RWPE2 (cell line): Measurements from ENCODE around the gene FAM20C.

ENCODE experiments used
- ATAC-seq: fragments of 200-7000 bp; cut with Tn5 transposase; 3 replicates; pipeline ENCODE4 v1.9.1; 2021; ENCODE audit warnings: low read depth
- DNase-seq: peaks from one replicate; pipeline ENCODE4 v3.0.0-alpha.2; 2020; ENCODE audit warnings: low spot score
- H3K27ac ChIP-seq: fragments of 450-650 bp; 2 replicates; pipeline ENCODE4 v1.5.1; 2017; ENCODE audit warnings: mild to moderate bottlenecking; ENCODE audit not compliant: poor library complexity, severe bottlenecking
- H3K27me3 ChIP-seq: fragments of 250-450 bp; sonication (Bioruptor Pico); 2 replicates; pipeline ENCODE4 v1.5.1; 2021; ENCODE audit warnings: mild to moderate bottlenecking, moderate library complexity; ENCODE audit not compliant: insufficient read depth, poor library complexity, severe bottlenecking
- H3K36me3 ChIP-seq: fragments of 250-450 bp; sonication (Bioruptor Pico); 2 replicates; pipeline ENCODE4 v1.5.1; 2020; ENCODE audit warnings: low read depth, mild to moderate bottlenecking, moderate library complexity
- H3K4me1 ChIP-seq: fragments of 250-450 bp; sonication (Bioruptor Pico); 2 replicates; pipeline ENCODE4 v1.5.1; 2021; ENCODE audit warnings: mild to moderate bottlenecking, moderate library complexity; ENCODE audit not compliant: insufficient read depth, poor library complexity, severe bottlenecking
- H3K4me3 ChIP-seq: fragments of 250-450 bp; sonication (Bioruptor Pico); 2 replicates; pipeline ENCODE4 v1.5.1; 2021; ENCODE audit warnings: mild to moderate bottlenecking, moderate library complexity; ENCODE audit not compliant: severe bottlenecking
- H3K9me3 ChIP-seq: fragments of 250-450 bp; sonication (Bioruptor Pico); 2 replicates; pipeline ENCODE4 v1.5.1; 2021; ENCODE audit warnings: mild to moderate bottlenecking, moderate library complexity; ENCODE audit not compliant: severe bottlenecking
- CTCF ChIP-seq: fragments of 450-650 bp; IDR thresholded peaks from one replicate; pipeline ENCODE4 v1.5.1; 2017; ENCODE audit warnings: mild to moderate bottlenecking, moderate library complexity; ENCODE audit not compliant: poor library complexity, severe bottlenecking

FAM20C gene

DNA sequence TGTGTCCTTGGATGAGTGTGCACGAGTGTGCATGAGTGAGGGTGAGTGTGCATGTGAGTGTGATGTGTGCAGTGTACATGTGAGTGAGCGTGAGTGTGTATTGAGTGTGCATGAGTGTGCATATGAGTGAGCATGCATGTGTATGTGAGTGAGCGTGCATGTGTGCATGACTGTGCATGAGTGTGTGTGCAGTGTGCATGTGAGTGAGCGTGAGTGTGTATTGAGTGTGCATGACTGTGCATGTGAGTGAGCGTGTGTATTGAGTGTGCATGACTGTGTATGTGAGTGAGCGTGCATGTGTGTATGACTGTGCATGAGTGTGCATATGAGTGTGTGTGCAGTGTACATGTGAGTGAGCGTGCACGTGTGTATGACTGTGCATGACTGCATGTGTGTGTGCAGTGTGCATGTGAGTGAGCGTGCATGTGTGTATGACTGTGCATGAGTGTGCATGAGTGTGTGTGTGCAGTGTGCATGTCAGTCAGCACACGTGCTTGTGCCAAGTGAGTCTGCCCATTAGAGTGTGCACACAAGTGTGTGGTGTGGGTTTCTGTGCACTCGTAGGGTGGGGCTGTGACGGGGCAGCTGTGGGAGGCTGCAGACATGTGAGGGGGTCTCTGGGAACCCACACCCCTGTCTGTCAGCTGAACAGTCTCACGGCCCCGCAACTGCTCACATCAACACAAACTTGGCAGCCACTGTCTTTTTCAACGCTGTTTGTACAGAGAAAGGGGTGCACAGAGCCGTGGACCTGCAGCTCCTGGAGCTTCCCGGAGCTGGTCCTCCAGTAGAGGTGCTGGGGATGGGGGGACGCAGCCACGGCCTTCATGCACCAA lies 112.4 kb downstream of the FAM20C start:
- H3K27ac ChIP-seq, result no peak overlapping the region
- H3K4me1 ChIP-seq, result no peaks in the 10 kb centered on the region

GRCh38 chr7:305410-306151 lies 113.2 kb downstream of the FAM20C start:
- peak; percentile 55 for DNase-seq
- Histone ChIP-seq H3K27me3 (no peaks in the 10 kb centered on the region), H3K4me1 (no peaks in the 10 kb centered on the region), H3K36me3 (no peaks in the 10 kb centered on the region), H3K27ac (no peak overlapping the region), H3K9me3 (no peaks in the 10 kb centered on the region), H3K4me3 (no peak overlapping the region)
- no peak for ATAC-seq
- TF ChIP-seq CTCF, result no peak

More for the DNA sequence above, 112.4 kb downstream of the FAM20C start:
- no peak overlapping the region for H3K4me3 ChIP-seq
- no peak for TF ChIP-seq CTCF
- ATAC-seq (no peak), DNase-seq (peak; percentile 46)
- no peaks in the 10 kb centered on the region for H3K36me3 ChIP-seq
- no peaks in the 10 kb centered on the region for H3K27me3 ChIP-seq
- H3K9me3 ChIP-seq, result no peaks in the 10 kb centered on the region

- no peak for TF ChIP-seq CTCF
- Histone ChIP-seq H3K27me3 (no peaks in the 10 kb centered on the region), H3K4me3 (no peak overlapping the region), H3K9me3 (no peaks in the 10 kb centered on the region), H3K4me1 (peaks cover 3% of the 10 kb centered on the region), H3K27ac (no peak overlapping the region), H3K36me3 (no peaks in the 10 kb centered on the region)
- ATAC-seq (no peak), DNase-seq (no peak)
These were observed 115.6 kb downstream of the FAM20C start for GRCh38 chr7:307970-308369.

GRCh38 chr7:309586-310228 lies 117.3 kb downstream of the FAM20C start:
- peak; percentile 16 for DNase-seq
- no peak for ATAC-seq
- H3K27me3 ChIP-seq, result no peaks in the 10 kb centered on the region
- peaks cover 3% of the 10 kb centered on the region for H3K4me1 ChIP-seq
- no peak for TF ChIP-seq CTCF
- H3K9me3 ChIP-seq, result no peaks in the 10 kb centered on the region
- no peak overlapping the region for H3K27ac ChIP-seq
- no peak overlapping the region for H3K4me3 ChIP-seq
- no peaks in the 10 kb centered on the region for H3K36me3 ChIP-seq
